GM19395 (cell line): Measurements from ENCODE around the gene SLC38A5.

Source experiments
- ATAC-seq: cut with Tn5 transposase; IDR thresholded peaks from one replicate; pipeline ENCODE4 v1.9.1; 2021; ENCODE audit warnings: mild to moderate bottlenecking, moderate library complexity; ENCODE audit not compliant: unreplicated experiment

Gene SLC38A5

GRCh38 chrX:48492293-48492910 lies 22.3 kb upstream of the SLC38A5 start:
- ATAC-seq, result no peak

- ATAC-seq, result no peak
Observed at GRCh38 chrX:48491809-48492208, 21.7 kb upstream of the SLC38A5 start.

GRCh38 chrX:48490661-48491060 lies 20.6 kb upstream of the SLC38A5 start:
- no peak for ATAC-seq

- ATAC-seq, result no peak
Observed at GRCh38 chrX:48489892-48490291, 19.8 kb upstream of the SLC38A5 start.

GRCh38 chrX:48489296-48489695 lies 19.2 kb upstream of the SLC38A5 start:
- ATAC-seq, result no peak

GRCh38 chrX:48488034-48488433 lies 18.0 kb upstream of the SLC38A5 start:
- no peak for ATAC-seq

GRCh38 chrX:48487362-48487798 lies 17.3 kb upstream of the SLC38A5 start:
- ATAC-seq, result no peak

GRCh38 chrX:48482526-48482925 lies 12.5 kb upstream of the SLC38A5 start:
- ATAC-seq, result no peak

GRCh38 chrX:48480583-48480982 lies 10.5 kb upstream of the SLC38A5 start:
- ATAC-seq, result no peak

- ATAC-seq, result no peak
Observed at GRCh38 chrX:48480142-48480541, 10.1 kb upstream of the SLC38A5 start.

GRCh38 chrX:48478806-48479205 lies 8.7 kb upstream of the SLC38A5 start:
- ATAC-seq, result no peak

GRCh38 chrX:48477960-48478755 lies 8.1 kb upstream of the SLC38A5 start:
- no peak for ATAC-seq

GRCh38 chrX:48476919-48477318 lies 6.9 kb upstream of the SLC38A5 start:
- no peak for ATAC-seq

GRCh38 chrX:48475774-48476577 lies 5.9 kb upstream of the SLC38A5 start, which contains the start of gene FTSJ1:
Gene FTSJ1 (plus strand): TSS chrX:48476199. CDS start chrX:48478048, 1,849 bp downstream.
- ATAC-seq, result peak; percentile 83

- no peak for ATAC-seq
Observed at GRCh38 chrX:48475296-48475695, 5.2 kb upstream of the SLC38A5 start.

GRCh38 chrX:48474581-48474980 lies 4.5 kb upstream of the SLC38A5 start:
- no peak for ATAC-seq

GRCh38 chrX:48474127-48474526 lies 4.1 kb upstream of the SLC38A5 start:
- ATAC-seq, result no peak

GRCh38 chrX:48473704-48473990 lies 3.6 kb upstream of the SLC38A5 start:
- ATAC-seq, result no peak

GRCh38 chrX:48472851-48473703 lies 3.0 kb upstream of the SLC38A5 start:
- no peak for ATAC-seq

- ATAC-seq, result no peak
Observed at GRCh38 chrX:48472225-48472624, 2.2 kb upstream of the SLC38A5 start.

- ATAC-seq, result no peak
Observed at GRCh38 chrX:48471504-48471903, 1.4 kb upstream of the SLC38A5 start.
